Activated naive CD4-positive, alpha-beta T cell treated with anti-CD3 and anti-CD28 coated beads, Interleukin-2, amount 50 U/mL, for 16 hours (primary cell): ENCODE results near the gene FCHO2.

Source experiments
- DNase-seq: peaks from one replicate; pipeline ENCODE4 v3.0.0-alpha.2; 2020

FCHO2 gene

GRCh38 chr5:73139485-73139884, 183.6 kb downstream of the FCHO2 start:
- DNase-seq = no peak
